IMR-90 (cell line): Measurements from ENCODE around the gene HPSE2. TPM values are rescaled to one million over a fixed set of nuclear protein-coding genes. Genes with fewer than 3 reads are reported as not detected.

Experiments used
- ATAC-seq: fragments of 200-7000 bp; cut with Tn5 transposase; 2 replicates; pipeline ENCODE4 v1.9.1; 2020; ENCODE audit warnings: low read depth, mild to moderate bottlenecking, moderate library complexity
- BruUV-seq: library from RNA; stranded (reverse); fragments of 400-500 nt; replicated peaks from 2 replicates; lab custom pipeline; 2021; lab: Mats Ljungman, UMichigan
- CTCF ChIA-PET: fragments of 300-600 bp; formaldehyde crosslinking; extraction: SDS; loops from one replicate; lab custom pipeline; 2021; ENCODE audit warnings: antibody characterized with exemption; lab: Yijun Ruan, JAX
- POLR2A ChIA-PET: fragments of 300-600 bp; sonication (Branson Sonifier 250); formaldehyde crosslinking; loops from one replicate; lab custom pipeline; 2022; ENCODE audit warnings: antibody characterized with exemption; ENCODE audit not compliant: unreplicated experiment; lab: Charles Lee
- DNase-seq: peaks from one replicate; pipeline ENCODE4 v3.0.0; 2013
- H2AFZ ChIP-seq: replicated peaks from 2 replicates; pipeline ENCODE3; 2013; ENCODE audit warnings: low read length, mild to moderate bottlenecking; ENCODE audit not compliant: poor library complexity
- H2AK5ac ChIP-seq: 2 replicates; pipeline ENCODE4 v1.6.1; 2013; ENCODE audit warnings: low read depth, low read length, inconsistent platforms
- H2AK9ac ChIP-seq: replicated peaks from 2 replicates; pipeline ENCODE3; 2013; ENCODE audit warnings: mild to moderate bottlenecking, low read depth, low read length, moderate library complexity; ENCODE audit not compliant: poor library complexity
- H2BK120ac ChIP-seq: 2 replicates; pipeline ENCODE4 v1.6.1; 2013; ENCODE audit warnings: low read depth, low read length, inconsistent platforms
- H2BK15ac ChIP-seq: 3 replicates; pipeline ENCODE4 v1.6.1; 2013; ENCODE audit warnings: low read depth, low read length, inconsistent platforms
- H2BK20ac ChIP-seq: 2 replicates; pipeline ENCODE4 v1.6.1; 2013; ENCODE audit warnings: low read depth, mild to moderate bottlenecking, inconsistent platforms, low read length, moderate library complexity
- H2BK5ac ChIP-seq: 2 replicates; pipeline ENCODE4 v1.6.1; 2013; ENCODE audit warnings: mild to moderate bottlenecking, low read depth, low read length, inconsistent platforms; ENCODE audit not compliant: poor library complexity, severe bottlenecking
- H3K14ac ChIP-seq: replicated peaks from 2 replicates; pipeline ENCODE4 v1.6.1; 2013; ENCODE audit warnings: low read depth, low read length, inconsistent platforms
- H3K18ac ChIP-seq: 2 replicates; pipeline ENCODE4 v1.6.1; 2013; ENCODE audit warnings: low read depth, low read length, control low read depth
- H3K23ac ChIP-seq: 2 replicates; pipeline ENCODE4 v1.6.1; 2013; ENCODE audit warnings: low read depth, low read length, inconsistent platforms
- H3K27ac ChIP-seq: 2 replicates; pipeline ENCODE4 v1.5.1; 2013; ENCODE audit warnings: mild to moderate bottlenecking, control low read depth, low read length; ENCODE audit not compliant: insufficient read depth
- H3K27me3 ChIP-seq: 2 replicates; pipeline ENCODE4 v1.6.1; 2013; ENCODE audit warnings: low read length; ENCODE audit not compliant: control insufficient read depth, insufficient read depth
- H3K36me3 ChIP-seq: 2 replicates; pipeline ENCODE4 v1.6.1; 2013; ENCODE audit warnings: low read length, mixed read lengths; ENCODE audit not compliant: control insufficient read depth, insufficient read depth
- H3K4ac ChIP-seq: 2 replicates; pipeline ENCODE4 v1.6.1; 2013; ENCODE audit warnings: low read depth, low read length, inconsistent platforms
- H3K4me1 ChIP-seq: 2 replicates; pipeline ENCODE4 v1.6.1; 2013; ENCODE audit warnings: low read length, mixed read lengths; ENCODE audit not compliant: control insufficient read depth, insufficient read depth
- H3K4me2 ChIP-seq: 2 replicates; pipeline ENCODE4 v1.6.1; 2013; ENCODE audit warnings: low read depth, mild to moderate bottlenecking, control low read depth, low read length, moderate library complexity
- H3K4me3 ChIP-seq: 2 replicates; pipeline ENCODE4 v1.5.1; 2013; ENCODE audit warnings: low read depth, mild to moderate bottlenecking, control low read depth, low read length, moderate library complexity; ENCODE audit not compliant: insufficient read depth
- H3K56ac ChIP-seq: 2 replicates; pipeline ENCODE4 v1.6.1; 2013; ENCODE audit warnings: low read length, inconsistent platforms; ENCODE audit not compliant: insufficient read depth; ENCODE audit errors: extremely low read depth
- H3K79me1 ChIP-seq, 2 experiments: 2 replicates each; pipeline ENCODE4 v1.6.1; 2013; ENCODE audit warnings: low read length in 2 of 2, inconsistent platforms in 1 of 2, low read depth in 1 of 2
- H3K9ac ChIP-seq: 2 replicates; pipeline ENCODE4 v1.6.1; 2013; ENCODE audit warnings: low read depth, low read length, control low read depth
- H3K9me1 ChIP-seq: 2 replicates; pipeline ENCODE4 v1.6.1; 2013; ENCODE audit warnings: low read length, inconsistent platforms; ENCODE audit not compliant: insufficient read depth
- H3K9me3 ChIP-seq: 2 replicates; pipeline ENCODE4 v1.6.1; 2013; ENCODE audit warnings: low read length; ENCODE audit not compliant: control insufficient read depth, insufficient read depth
- H4K20me1 ChIP-seq: 2 replicates; pipeline ENCODE4 v1.6.1; 2013; ENCODE audit warnings: low read length, inconsistent platforms; ENCODE audit not compliant: insufficient read depth
- H4K5ac ChIP-seq: 2 replicates; pipeline ENCODE4 v1.6.1; 2013; ENCODE audit warnings: mild to moderate bottlenecking, low read depth, low read length, control low read depth
- H4K8ac ChIP-seq, 2 experiments: 2 replicates each; pipeline ENCODE4 v1.6.1; 2013; ENCODE audit warnings: low read depth in 2 of 2, low read length in 2 of 2, control low read depth in 1 of 2, inconsistent platforms in 1 of 2
- H4K91ac ChIP-seq: 2 replicates; pipeline ENCODE4 v1.6.1; 2013; ENCODE audit warnings: low read depth, low read length, inconsistent platforms; ENCODE audit not compliant: insufficient read depth
- BHLHE40 ChIP-seq: fragments of 150-350 bp; IDR thresholded peaks from 2 replicates; pipeline ENCODE4 v1.6.1; 2016; ENCODE audit warnings: mild to moderate bottlenecking, low read depth, low read length
- CEBPB ChIP-seq: IDR thresholded peaks from 2 replicates; pipeline ENCODE4 v1.6.1; 2012; ENCODE audit warnings: low read depth, low read length, improper control_type of control experiment
- CHD1 ChIP-seq: IDR thresholded peaks from 2 replicates; pipeline ENCODE4 v1.6.1; 2012; ENCODE audit warnings: low read depth, low read length, improper control_type of control experiment
- FOS ChIP-seq: fragments of 150-350 bp; IDR thresholded peaks from 2 replicates; pipeline ENCODE4 v1.6.1; 2016; ENCODE audit warnings: low read depth, low read length
- MAZ ChIP-seq: IDR thresholded peaks from 2 replicates; pipeline ENCODE4 v1.6.1; 2012; ENCODE audit warnings: low read depth, mild to moderate bottlenecking, low read length, improper control_type of control experiment, moderate library complexity, borderline replicate concordance
- MXI1 ChIP-seq: IDR thresholded peaks from 2 replicates; pipeline ENCODE4 v1.6.1; 2012; ENCODE audit warnings: low read depth, mild to moderate bottlenecking, low read length, moderate library complexity, borderline replicate concordance
- NFE2L2 ChIP-seq: fragments of 150-350 bp; IDR thresholded peaks from 2 replicates; pipeline ENCODE4 v1.6.1; 2016; ENCODE audit warnings: low read depth, mild to moderate bottlenecking, low read length
- POLR2A ChIP-seq: IDR thresholded peaks from 2 replicates; pipeline ENCODE4 v1.6.1; 2012; ENCODE audit warnings: mild to moderate bottlenecking, low read depth, low read length
- RAD21 ChIP-seq: IDR thresholded peaks from 2 replicates; pipeline ENCODE4 v1.6.1; 2012; ENCODE audit warnings: low read length, improper control_type of control experiment
- RCOR1 ChIP-seq: IDR thresholded peaks from 2 replicates; pipeline ENCODE4 v1.6.1; 2012; ENCODE audit warnings: mild to moderate bottlenecking, low read length, improper control_type of control experiment; ENCODE audit not compliant: insufficient replicate concordance
- SMC3 ChIP-seq: fragments of 150-350 bp; IDR thresholded peaks from 2 replicates; pipeline ENCODE4 v1.6.1; 2016; ENCODE audit warnings: low read depth, mild to moderate bottlenecking, antibody characterized with exemption, low read length, moderate library complexity
- WGBS, 2 experiments: methylation state at CpG; one replicate each; pipeline versions ENCODE4 v1.1.5 to v1.1.7; 2013; ENCODE audit warnings: missing lambda C conversion rate in 2 of 2; ENCODE audit not compliant: insufficient read length in 1 of 2; ENCODE audit errors: extremely low coverage in 2 of 2; 5-methylcytosine and 5-hydroxymethylcytosine counted together
- dilution Hi-C: fragments of 300-500 bp; cut with HindIII; formaldehyde crosslinking; loops from one replicate; pipeline ENCODE4 v1.14.3; 2018; ENCODE audit warnings: low sequenced_read_pairs; ENCODE audit not compliant: unreplicated experiment
- in situ Hi-C: fragments of 300-500 bp; cut with MboI; formaldehyde crosslinking; loops from 3 replicates; pipeline ENCODE4 v1.14.3; 2019; ENCODE audit warnings: low sequenced_read_pairs, inconsistent platforms, mixed read lengths
- intact Hi-C: fragments of 100-400 bp; cut with micrococcal nuclease; formaldehyde crosslinking; loops from 2 replicates; pipeline ENCODE4 v1.10.0; 2022
- polyA plus RNA-seq, 3 experiments: library from polyadenylated mRNA; depleted of rRNA; stranded (reverse); fragments of >200 nt; gene quantifications; 2 replicates each; pipeline ENCODE4 v1.2.3, GENCODE V29; 2012; ENCODE audit warnings: low replicate concordance in 1 of 3
- total RNA-seq: library from RNA; depleted of rRNA; stranded (reverse); fragments of >200 nt; gene quantifications from 2 replicates; pipeline ENCODE4 v1.2.3, GENCODE V29; 2012
- TF ChIP-seq, protein P1 (sequence below): fragments of 150-350 bp; IDR thresholded peaks from 2 replicates; pipeline ENCODE4 v1.6.1; 2016; ENCODE audit warnings: low read depth, mild to moderate bottlenecking, low read length, moderate library complexity, borderline replicate concordance
- TF ChIP-seq, protein P2 (sequence below): conservative IDR thresholded peaks from 2 replicates; pipeline ENCODE4 v1.5.1; 2012; ENCODE audit warnings: mild to moderate bottlenecking, low read depth, low read length, improper control_type of control experiment

HPSE2 gene
- total and polyA plus RNA-seq, 2 of the 4 experiments (the other 2 are of a cell fraction) = not detected

DNA sequence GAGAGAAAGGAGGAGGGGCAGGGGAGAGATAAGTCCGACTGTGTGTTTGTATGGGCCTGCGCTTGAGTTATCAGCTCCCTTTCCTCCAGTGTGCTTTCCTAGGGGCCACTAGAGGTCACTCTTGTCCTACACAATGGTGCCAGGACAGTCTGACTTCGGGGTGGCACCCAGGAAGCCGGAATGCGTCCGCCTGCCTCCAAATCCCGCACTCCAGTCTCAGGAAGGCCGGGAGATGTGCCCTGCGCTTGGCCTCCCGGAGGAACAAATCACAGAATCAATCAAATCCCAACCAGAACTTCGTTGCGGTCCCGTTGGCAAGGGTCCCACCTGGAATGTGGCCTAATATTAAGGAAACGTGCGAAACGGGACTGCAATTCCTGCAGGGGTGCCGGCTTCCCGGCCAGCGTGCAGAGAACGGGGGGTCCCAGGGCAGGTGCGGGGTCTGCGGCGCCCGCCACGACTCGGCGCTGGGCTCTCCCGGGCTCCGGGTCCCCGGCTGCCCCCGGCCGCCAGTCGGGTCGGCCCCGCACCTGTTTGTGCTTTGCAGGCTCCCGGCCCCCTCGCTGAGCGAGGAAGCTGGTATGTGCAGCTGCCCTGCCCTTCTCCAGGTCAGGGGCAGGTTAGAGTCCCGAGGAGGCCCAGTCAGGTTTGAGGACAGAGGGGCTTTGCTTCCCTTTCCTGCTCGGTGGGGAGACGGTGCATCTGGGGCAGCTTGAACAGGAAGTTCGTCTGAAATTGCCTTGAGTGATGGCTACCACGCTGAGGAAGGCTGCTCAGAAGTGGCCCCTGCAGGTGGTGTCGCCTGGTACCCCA is 767.9 kb downstream of the HPSE2 start:
- WGBS, 2 experiments = 11% methylated on average over 16 of the region's 44 CpGs; no CpG with 5 or more reads in 1 of the 2 experiments
- POLR2A ChIA-PET = no interaction called here
- no peaks in the 10 kb centered on the region for H3K9me3 ChIP-seq
- peak overlapping the region; percentile 32; the same call in 1 of the 2 replicates for H3K4ac ChIP-seq
- TF ChIP-seq CHD1 (no peak), CEBPB (no peak), SMC3 (peak; percentile 74), POLR2A (no peak), MAZ (no peak), RAD21 (peak; percentile 95), BHLHE40 (no peak), RCOR1 (no peak), NFE2L2 (no peak), FOS (no peak), MXI1 (no peak)
- TF ChIP-seq, protein P1, sequence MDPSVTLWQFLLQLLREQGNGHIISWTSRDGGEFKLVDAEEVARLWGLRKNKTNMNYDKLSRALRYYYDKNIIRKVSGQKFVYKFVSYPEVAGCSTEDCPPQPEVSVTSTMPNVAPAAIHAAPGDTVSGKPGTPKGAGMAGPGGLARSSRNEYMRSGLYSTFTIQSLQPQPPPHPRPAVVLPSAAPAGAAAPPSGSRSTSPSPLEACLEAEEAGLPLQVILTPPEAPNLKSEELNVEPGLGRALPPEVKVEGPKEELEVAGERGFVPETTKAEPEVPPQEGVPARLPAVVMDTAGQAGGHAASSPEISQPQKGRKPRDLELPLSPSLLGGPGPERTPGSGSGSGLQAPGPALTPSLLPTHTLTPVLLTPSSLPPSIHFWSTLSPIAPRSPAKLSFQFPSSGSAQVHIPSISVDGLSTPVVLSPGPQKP = no peak
- TF ChIP-seq, protein P2, sequence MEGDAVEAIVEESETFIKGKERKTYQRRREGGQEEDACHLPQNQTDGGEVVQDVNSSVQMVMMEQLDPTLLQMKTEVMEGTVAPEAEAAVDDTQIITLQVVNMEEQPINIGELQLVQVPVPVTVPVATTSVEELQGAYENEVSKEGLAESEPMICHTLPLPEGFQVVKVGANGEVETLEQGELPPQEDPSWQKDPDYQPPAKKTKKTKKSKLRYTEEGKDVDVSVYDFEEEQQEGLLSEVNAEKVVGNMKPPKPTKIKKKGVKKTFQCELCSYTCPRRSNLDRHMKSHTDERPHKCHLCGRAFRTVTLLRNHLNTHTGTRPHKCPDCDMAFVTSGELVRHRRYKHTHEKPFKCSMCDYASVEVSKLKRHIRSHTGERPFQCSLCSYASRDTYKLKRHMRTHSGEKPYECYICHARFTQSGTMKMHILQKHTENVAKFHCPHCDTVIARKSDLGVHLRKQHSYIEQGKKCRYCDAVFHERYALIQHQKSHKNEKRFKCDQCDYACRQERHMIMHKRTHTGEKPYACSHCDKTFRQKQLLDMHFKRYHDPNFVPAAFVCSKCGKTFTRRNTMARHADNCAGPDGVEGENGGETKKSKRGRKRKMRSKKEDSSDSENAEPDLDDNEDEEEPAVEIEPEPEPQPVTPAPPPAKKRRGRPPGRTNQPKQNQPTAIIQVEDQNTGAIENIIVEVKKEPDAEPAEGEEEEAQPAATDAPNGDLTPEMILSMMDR = peak; percentile 94
- dilution Hi-C loops = no loop called here
- H2BK15ac ChIP-seq = no peak overlapping the region; the same call in 2 of the 3 replicates
- no peak overlapping the region for H3K18ac ChIP-seq
- ATAC-seq (peak; percentile 99), DNase-seq (peak; percentile 83)
- no peaks in the 10 kb centered on the region for H3K36me3 ChIP-seq
- H4K91ac ChIP-seq = no peak overlapping the region
- H3K9me1 ChIP-seq = no peaks in the 10 kb centered on the region
- CTCF ChIA-PET = interaction anchor here (0.5 to 2.0 kb wide), 10 partner anchors 10 to 928 kb away, joined by 3 to 9 read pairs (median 3); no protein-coding TSS in a partner anchor
- peak overlapping the region; percentile 96 for H3K4me2 ChIP-seq
- H2AK9ac ChIP-seq = no peak overlapping the region
- in situ Hi-C loops = loop anchor here (10.0 kb wide), 1 partner anchor 777 kb away; no protein-coding TSS in a partner anchor
- 0 out of 2 replicates have a peak overlapping the region, but pooled peaks have one; percentile 23 for H2BK20ac ChIP-seq
- H3K9ac ChIP-seq = peak overlapping the region; percentile 62; the same call in 1 of the 2 replicates
- H4K8ac ChIP-seq = peak overlapping the region in 1 of 2 experiments; percentile 59; a peak in 1 of 4 replicates
- H3K23ac ChIP-seq = no peak overlapping the region
- peak overlapping the region; percentile 44 for H3K4me3 ChIP-seq
- no peaks in the 10 kb centered on the region for H3K4me1 ChIP-seq
- H4K20me1 ChIP-seq = no peaks in the 10 kb centered on the region
- intact Hi-C loops = loop anchor here (1.0 to 5.0 kb wide), 10 partner anchors 197 to 925 kb away; no protein-coding TSS in a partner anchor
- H3K27me3 ChIP-seq = peaks cover 21% of the 10 kb centered on the region
- peak overlapping the region; percentile 95 for H2AFZ ChIP-seq
- H3K27ac ChIP-seq = no peak overlapping the region
- H3K56ac ChIP-seq = 0 out of 2 replicates have a peak overlapping the region, but pooled peaks have one; percentile 19
- BruUV-seq = no TSS peak
- H2AK5ac ChIP-seq = no peak overlapping the region
- no peak overlapping the region for H4K5ac ChIP-seq
- H2BK120ac ChIP-seq = no peak overlapping the region
- H3K14ac ChIP-seq = no peak overlapping the region; the same call in 1 of the 2 replicates
- no peak overlapping the region for H2BK5ac ChIP-seq
- H3K79me1 ChIP-seq = no peaks in the 10 kb centered on the region
